GM18909 (cell line): ENCODE results near the gene LCN12.

Experiments used
- ATAC-seq: cut with Tn5 transposase; IDR thresholded peaks from one replicate; pipeline ENCODE4 v1.9.1; 2021; ENCODE audit warnings: mild to moderate bottlenecking; ENCODE audit not compliant: unreplicated experiment, poor library complexity

The LCN12 gene

DNA sequence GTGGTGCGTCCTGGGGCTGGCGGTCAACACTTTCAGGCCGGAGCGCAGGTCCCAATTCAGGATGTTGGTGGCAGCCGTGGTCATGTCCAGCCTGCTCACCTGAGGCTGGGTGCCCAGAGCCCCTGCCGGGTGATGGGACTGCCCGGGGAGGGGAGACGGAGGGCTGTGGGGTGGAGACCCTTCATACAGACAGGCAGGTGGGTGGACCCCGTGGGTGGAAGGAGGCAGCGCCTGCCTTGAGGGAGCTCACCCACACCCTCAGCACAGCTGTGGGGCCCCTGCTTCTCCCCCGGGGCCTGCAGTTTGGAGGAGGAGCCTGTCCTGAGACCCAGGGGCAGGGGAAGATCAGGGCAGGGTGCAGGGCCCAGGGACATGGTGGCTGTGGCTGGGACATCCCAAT is 18.3 kb downstream of the LCN12 start:
- no peak for ATAC-seq

DNA sequence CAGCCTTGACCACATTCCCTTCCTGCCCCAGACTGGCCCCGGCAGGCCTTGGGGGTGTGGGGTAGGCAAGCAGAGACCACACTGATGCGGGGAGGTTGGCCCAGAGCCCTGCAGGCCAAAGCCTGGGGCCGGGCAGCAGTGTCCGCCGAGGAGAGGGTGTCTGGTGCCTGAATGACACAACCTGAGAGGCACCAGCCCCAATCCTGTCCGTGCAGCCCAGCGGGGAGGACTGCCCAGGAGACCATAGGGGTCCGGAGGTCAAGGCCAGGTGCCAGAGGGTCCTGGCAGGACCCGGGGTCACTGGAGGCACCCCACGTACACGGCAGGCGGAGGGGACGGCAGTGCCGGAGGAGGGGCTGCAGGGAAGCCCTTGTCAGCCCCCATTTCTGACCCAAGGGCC is 19.7 kb downstream of the LCN12 start:
- ATAC-seq: no peak

- ATAC-seq: no peak
Observed at GRCh38 chr9:136972335-136972734, 20.3 kb downstream of the LCN12 start.

DNA sequence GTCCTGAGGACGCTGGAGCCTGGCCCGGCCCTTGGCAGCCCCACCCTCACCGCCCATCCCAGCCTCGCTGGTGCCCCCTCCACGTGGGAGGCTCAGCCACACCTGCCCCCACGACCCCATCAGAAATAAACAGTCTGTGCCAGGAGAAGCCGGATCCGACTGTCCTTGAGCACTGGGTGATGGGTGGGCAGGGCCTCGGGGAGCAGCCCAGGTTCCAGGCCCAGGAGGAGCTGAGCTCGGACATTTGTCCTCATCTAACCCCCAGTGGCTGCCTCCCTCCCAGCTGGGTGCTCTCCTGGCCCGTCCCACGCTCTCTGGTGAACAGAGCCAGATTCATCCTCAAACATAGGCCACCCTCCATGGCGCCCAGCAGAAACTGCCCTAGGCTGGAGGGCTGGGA is 20.7 kb downstream of the LCN12 start:
- ATAC-seq: no peak

DNA sequence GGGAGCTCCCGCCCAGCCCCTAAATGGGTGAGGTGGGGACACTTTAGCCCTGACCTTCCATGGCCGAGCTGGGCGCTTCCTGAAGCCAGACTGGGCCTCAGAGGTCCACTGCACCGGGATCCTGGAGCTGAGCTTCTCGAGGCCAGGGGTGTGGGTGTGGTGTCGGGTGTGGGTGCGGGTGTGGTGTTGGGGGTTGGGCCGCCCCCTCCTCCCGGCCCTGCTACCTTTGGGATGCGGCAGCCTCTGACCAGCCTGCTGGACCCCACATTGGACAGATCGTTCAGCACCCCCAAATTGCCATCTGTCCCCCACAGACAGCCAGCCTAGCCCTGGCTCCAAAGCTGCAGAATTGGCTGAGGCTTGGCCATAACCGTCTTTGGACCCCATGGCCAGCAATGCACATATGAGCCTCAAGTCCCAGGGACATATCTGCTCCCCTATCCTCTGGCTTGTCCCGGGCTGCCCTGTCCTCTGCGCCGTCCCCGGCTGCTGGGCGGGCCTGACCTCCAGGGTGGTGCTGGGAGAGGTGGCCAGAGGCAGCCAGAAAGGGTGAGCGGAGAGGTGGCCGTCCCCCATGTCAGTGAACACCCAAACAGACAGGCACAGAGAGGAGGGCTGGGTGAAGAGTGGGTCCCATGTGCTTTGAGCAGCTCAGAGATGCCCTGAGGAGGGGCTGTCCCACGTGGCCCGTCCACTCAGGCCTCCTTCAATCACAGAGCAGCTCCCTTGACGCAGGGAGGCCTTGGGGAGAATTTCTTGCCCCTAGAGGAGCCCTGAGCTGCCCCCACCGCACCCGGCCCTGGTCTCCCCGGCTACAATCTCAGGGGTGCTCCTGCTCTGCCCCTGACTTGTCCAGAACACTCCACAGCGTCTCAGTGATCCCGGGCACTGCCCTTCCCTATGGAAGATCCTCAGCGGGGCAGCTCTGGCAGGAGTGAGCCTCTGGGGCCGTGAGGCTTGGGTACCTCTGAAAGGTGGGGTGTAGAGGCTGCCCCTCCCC is 21.8 kb downstream of the LCN12 start:
- ATAC-seq: no peak

- no peak for ATAC-seq
Observed at GRCh38 chr9:136974817-136975535, 22.9 kb downstream of the LCN12 start.

DNA sequence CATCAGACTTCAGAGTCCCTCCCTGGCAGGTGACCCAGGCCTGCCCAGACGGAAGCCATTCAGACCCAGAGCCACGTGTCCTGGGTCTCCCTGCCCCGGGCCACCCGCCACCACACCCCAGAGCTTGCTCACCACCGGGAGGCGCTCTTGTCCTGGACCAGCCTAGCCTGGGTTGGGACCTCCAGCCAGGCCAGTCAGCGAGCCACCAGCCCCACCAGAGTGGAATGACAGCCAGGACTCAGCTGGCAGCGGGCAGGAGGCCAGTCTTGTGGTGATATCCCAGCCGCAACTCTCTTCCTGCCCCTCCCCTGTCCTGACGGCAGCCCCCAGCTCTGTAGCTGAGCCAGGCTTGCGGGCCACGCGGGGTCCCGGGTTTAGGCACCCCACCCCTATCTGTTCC is 23.6 kb downstream of the LCN12 start:
- no peak for ATAC-seq

GRCh38 chr9:136977223-136977622 is 25.1 kb downstream of the LCN12 start, which contains the start of gene PTGDS:
TSS of gene PTGDS (plus strand) at chr9:136977504. CDS start at chr9:136977579, 75 bp downstream.
- no peak for ATAC-seq

DNA sequence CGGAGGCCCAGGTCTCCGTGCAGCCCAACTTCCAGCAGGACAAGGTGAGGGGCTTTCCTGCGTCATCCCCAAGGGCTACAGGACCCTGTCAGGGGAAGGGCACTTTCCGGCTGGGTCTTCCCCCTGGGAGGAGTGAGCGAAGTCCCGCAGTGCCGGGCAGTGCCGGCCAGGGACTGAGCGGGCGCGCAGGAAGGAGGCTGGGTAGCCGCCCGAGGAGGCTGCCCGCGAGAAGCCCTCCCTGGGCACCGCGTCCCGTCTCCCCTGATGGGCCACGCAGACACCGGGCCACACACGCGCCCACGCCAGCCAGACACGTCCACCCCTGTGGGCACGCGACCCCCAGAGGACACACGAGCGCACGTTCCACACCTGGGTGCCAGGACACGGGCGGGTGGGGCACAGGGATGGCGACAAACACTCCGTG is 25.6 kb downstream of the LCN12 start:
- no peak for ATAC-seq

DNA sequence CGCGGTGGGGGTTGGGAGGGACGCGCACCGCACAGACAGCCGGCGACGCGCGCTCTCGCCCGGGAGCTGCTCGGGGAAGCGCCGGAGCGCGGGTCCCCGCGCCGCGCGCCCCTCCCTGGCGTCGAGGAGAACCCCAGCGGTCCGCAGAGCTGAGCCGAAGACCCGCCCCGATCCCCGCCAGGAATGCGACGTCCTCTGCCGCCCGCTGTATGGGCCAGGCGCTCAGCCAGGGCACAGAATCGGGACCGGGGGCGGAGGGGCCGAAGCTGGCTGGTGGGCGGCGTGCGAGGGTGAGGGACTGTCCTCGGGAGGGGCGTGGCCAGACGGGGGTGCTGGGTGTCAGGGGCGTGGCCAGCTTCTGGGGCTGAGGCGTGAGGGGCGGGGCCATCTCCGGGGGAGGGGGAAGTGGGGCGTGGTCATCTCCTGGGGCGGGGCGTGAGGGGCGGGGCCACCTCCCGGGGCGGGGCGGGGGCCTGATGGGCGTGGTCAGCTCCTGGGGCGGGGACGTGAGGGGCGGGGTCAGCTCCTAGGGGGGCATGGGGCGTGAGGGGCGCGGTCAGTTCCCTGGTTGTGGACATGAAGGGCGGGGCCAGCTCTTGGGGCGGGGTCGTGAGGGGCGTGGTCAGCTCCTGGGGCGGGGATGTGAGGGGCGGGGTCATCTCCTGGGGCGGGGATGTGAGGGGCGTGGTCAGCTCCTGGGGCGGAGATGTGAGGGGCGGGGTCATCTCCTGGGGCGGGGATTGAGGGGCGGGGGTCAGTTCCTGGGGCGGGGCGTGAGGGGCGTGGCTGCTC is 26.2 kb downstream of the LCN12 start:
- ATAC-seq: no peak

- ATAC-seq: no peak
Observed at GRCh38 chr9:136978865-136979544, 26.9 kb downstream of the LCN12 start.

DNA sequence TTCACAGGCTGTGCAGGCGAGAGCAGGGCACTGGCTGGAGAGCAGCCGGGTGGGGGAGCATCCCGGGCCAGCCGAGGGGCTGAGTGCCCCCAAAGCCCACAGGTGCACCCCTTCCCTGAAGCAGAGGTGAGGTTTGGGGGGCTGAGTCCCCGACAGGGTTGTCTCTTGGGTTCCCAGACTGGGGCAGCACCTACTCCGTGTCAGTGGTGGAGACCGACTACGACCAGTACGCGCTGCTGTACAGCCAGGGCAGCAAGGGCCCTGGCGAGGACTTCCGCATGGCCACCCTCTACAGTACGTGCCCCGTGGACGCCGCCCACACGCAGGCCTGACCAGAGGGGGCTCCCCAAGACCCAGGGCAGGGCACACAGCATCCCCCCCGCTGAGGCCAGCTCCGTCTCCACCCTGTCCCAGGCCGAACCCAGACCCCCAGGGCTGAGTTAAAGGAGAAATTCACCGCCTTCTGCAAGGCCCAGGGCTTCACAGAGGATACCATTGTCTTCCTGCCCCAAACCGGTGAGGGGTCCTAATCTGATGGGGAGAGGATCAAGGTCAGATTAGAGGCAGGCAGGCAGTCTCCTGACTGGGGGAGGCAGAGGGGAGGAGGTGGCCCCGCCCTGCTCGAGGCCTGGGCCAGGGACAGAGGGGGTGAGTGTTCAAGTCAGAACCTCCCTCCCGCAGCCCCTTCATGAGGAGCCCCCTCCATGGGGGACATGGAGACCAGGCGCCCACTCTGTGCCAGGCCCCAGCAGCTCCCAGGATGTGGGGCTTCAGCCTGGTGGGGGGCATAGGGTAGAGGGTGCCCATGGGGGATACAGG is 27.9 kb downstream of the LCN12 start:
- no peak for ATAC-seq

DNA sequence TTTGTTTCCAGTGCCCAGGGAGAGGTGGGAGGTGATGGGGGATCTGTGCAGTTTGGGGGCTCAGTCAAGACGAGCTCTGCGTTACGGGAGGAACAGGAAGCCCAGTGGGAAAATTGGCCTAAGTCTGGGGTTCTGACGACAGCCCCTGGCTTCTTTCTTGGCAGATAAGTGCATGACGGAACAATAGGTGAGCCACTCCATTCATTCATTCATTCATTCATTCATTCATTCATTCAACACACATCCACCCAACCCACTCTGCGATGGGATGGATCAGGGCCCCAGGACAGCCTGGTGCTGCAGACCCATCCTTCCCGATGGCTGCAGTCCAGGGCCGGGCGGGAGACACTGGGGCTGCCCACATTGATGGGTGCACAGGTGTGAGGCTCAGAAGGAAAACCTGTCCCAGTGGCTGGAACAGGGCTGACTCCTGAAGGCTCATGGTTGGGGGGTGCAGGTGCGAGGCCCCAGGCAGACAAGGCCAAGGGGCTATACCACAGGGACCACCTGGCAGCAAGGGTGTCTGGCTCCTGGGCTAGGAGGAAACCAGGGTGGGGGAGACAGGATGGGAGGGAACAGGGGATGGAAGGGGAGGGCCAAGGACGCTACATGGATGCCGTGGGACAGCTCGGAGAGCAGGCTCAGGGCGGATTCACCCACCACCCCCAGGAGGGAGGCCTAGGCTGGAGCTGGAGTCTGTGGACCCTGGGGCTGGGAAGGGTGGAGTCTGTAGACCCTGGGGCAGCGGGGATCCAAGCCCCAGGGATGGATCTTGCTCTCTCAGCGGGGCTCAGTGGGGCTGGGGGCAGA is 28.8 kb downstream of the LCN12 start:
- no peak for ATAC-seq

GRCh38 chr9:136981588-136982231 is 29.6 kb downstream of the LCN12 start:
- ATAC-seq: no peak

DNA sequence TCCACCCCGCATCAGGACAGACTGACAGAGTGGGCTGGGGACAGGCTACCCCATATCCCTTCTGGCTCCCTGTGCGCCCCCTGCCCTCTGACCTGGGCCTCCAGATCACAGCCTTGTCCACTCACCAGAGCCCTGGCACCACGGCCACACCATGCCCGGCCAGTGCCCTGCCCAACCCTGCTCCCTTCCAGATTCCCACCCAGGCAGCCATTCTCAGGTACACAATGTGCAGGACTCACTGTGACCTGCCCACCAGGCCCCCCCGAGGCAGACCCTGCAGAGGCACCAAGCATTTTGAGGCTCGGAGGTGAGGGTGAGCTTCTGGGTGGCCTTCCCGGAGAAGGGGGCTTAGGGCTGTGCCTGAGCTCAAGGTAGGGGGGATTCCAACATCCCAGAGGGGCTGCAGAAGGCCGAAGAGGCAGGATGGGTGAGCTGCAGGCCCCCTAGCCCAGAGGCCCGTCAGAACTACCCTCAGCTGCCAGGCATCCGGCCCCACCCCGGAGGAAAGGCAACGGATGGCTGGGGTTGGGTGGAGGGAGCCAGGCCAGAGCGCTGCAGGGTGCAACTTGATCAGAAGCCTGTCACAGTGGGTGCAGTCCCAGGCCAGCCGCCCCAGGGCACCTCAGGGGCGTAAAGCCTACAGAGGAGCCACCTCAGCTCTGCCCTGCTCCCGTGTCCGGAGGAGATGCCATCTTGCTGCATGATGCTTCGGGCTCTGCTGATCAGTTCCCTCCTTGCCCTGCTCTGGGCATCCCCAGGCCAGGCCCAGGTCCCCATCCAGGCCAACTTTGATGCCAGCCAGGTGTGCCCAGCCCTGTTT is 30.4 kb downstream of the LCN12 start, which contains the start of gene LCNL1:
Gene LCNL1 (plus strand): TSS at position 762 of the 820 bp plus-strand sequence. CDS start 594 bp downstream, outside the sequence.
- no peak for ATAC-seq

GRCh38 chr9:136983167-136983566 is 31.1 kb downstream of the LCN12 start:
- no peak for ATAC-seq
